Rectal smooth muscle tissue (tissue), 1 donor: ENCODE data around the gene GSTA2.
"Not testable (repeated sequence)": the region's sequence is repeated elsewhere in the genome, so short reads cannot be mapped to it uniquely, and the experiment has no call there.

ENCODE experiments used
- H3K27ac ChIP-seq: one replicate; pipeline ENCODE4 v1.7.0; 2013; ENCODE audit warnings: low read depth, low read length, inconsistent platforms
- H3K27me3 ChIP-seq: one replicate; pipeline ENCODE4 v1.7.0; 2013; ENCODE audit warnings: low read length; ENCODE audit not compliant: control insufficient read depth, insufficient read depth
- H3K36me3 ChIP-seq: one replicate; pipeline ENCODE4 v1.7.0; 2013; ENCODE audit warnings: low read length; ENCODE audit not compliant: control insufficient read depth, insufficient read depth
- H3K4me1 ChIP-seq: one replicate; pipeline ENCODE4 v1.7.0; 2013; ENCODE audit warnings: low read length; ENCODE audit not compliant: control insufficient read depth, insufficient read depth
- H3K4me3 ChIP-seq: one replicate; pipeline ENCODE4 v1.7.0; 2013; ENCODE audit warnings: low read length
- H3K9ac ChIP-seq: one replicate; pipeline ENCODE4 v1.7.0; 2013; ENCODE audit warnings: low read length

The GSTA2 gene

DNA sequence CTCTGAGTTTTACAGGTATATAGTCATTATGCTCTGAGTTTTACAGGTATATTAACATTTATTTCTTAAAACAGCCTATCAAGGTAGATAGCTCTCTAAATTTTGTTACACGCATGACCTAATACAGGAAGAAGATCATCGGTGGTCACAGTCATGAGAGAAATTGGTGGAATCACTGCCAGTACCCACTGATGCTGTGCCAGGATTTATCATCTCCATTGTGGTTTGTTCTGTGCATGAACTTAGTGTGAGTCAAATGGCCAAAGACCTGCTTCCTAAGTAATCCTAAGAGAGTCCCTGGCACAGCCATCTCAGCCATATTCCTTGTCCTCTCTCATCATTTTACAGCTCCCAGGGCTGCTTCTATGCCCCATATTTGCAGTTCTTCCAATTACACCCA, 10.1 kb downstream of the GSTA2 start:
- H3K27me3 ChIP-seq, H3K36me3 ChIP-seq, H3K27ac ChIP-seq, H3K9ac ChIP-seq, H3K4me3 ChIP-seq, H3K4me1 ChIP-seq: not testable (repeated sequence)

DNA sequence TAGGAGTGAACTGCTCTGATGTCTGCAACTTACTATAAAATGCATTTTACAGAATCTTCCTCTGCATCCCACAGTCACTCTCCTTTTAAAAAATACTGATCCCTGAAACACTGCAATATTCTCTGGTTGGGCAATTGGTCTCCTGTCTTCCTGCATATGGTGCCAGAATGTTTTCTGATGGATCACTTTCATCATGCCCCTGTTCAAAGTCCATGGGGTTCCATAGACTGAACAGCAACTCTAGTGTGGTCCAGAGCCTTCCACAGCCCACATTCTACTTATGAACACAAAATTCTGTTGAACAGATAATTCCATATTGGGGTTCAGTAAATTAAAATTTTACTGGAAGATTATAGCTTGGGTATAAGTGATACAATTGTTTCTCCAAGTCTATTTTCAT, 11.0 kb downstream of the GSTA2 start:
- Histone ChIP-seq H3K36me3 (no peaks in the 10 kb centered on the region), H3K4me3 (no peak overlapping the region), H3K9ac (no peak overlapping the region), H3K27ac (no peak overlapping the region), H3K4me1 (no peaks in the 10 kb centered on the region), H3K27me3 (no peaks in the 10 kb centered on the region)

DNA sequence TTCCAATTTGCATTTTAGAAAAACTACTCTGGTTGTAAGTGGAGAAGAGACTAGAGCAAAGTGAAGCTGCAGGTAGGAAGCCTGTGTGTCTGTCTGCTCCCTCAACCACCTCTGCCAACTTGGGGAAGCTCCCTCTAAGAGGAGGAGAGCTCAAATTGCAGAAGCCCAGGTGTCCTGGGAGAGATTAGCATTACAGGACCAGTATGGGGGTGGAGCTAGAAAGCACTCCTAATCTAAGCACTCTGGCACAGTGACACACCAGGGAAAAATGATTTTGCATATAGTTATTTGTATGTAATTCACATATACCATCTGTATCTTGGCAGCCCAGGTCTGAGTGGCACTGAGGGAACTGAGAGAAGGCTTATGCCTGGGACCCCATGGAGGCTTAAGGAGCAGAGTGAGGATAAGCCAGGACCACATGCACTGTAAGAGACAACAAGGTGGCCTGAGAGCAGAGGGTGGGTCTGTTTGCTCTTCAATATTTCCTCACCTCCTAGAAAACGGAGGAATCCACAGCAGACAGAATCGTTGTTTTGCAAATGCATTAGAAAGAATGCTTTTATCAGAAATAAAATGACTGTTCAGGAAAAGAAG, 13.6 kb downstream of the GSTA2 start:
- no peak overlapping the region for H3K9ac ChIP-seq
- no peaks in the 10 kb centered on the region for H3K36me3 ChIP-seq
- no peak overlapping the region for H3K4me3 ChIP-seq
- H3K27me3 ChIP-seq, result no peaks in the 10 kb centered on the region
- H3K27ac ChIP-seq, result no peak overlapping the region
- no peaks in the 10 kb centered on the region for H3K4me1 ChIP-seq

DNA sequence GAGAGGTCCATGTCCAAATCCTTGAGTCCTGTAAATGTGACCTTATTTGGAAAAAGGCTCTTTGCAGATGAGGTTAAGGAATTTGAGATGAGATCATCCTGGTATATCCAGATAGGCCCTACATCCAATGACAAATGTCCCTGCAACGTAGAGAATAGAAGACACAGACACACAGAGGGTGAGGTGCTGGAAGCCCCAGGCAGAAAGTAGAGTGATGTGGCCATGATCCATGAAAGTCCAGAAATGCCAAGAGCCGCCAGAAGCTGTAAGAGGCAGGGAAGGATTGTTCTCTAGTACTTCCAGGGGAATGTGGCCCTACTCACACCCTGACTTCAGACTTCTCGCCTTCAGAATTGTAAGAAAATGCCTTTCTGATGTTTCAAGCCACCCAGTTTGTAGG, 16.0 kb downstream of the GSTA2 start:
- H3K4me1 ChIP-seq, H3K27ac ChIP-seq, H3K27me3 ChIP-seq: not testable (repeated sequence)

DNA sequence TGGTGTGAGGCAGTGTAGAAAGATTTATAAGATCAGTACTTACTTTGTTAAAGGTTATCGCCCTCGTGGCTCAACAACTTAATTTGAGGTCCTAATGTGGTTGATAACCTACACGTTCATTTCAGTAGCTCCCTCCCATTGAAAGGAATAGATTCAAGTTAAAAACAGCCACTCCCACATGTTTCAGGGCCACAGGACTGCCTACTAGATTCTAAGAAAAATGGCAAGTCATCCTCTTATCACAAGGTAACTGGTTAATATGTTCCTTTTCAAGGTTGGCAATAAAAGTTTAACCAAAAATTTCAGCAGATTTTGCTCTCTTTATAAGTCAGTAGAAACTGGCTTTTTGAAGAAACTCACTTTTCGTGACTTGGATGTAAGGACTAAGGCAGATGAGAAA, 17.1 kb downstream of the GSTA2 start:
- H3K4me1 ChIP-seq, result no peaks in the 10 kb centered on the region
- H3K4me3 ChIP-seq, result no peak overlapping the region
- H3K27me3 ChIP-seq, result no peaks in the 10 kb centered on the region
- H3K27ac ChIP-seq, result no peak overlapping the region
- no peak overlapping the region for H3K9ac ChIP-seq
- no peaks in the 10 kb centered on the region for H3K36me3 ChIP-seq

More for the DNA sequence above, 16.0 kb downstream of the GSTA2 start:
- not testable (repeated sequence) for H3K4me3 ChIP-seq, H3K36me3 ChIP-seq, H3K9ac ChIP-seq

DNA sequence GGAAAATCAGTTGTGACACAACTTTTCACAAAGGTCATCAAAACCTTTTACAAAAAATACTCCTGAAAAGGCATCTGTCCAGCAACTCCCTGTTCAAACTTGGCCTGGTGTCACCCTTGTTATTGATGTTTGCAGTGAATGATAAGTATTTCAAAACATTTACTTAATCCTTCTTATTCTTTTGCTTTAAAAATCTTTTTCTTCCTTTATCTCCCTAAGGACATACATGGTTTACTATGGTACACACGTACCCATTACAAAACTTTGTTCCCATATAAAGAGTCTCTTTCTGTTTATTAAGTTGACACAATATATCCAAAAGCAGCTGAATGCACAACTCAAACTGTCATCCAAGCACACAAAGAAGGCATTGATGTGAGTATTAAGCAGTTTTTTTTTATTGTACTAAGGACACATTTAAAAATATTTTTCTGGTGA, 17.5 kb downstream of the GSTA2 start:
- no peaks in the 10 kb centered on the region for H3K4me1 ChIP-seq
- no peak overlapping the region for H3K9ac ChIP-seq
- no peaks in the 10 kb centered on the region for H3K36me3 ChIP-seq
- no peaks in the 10 kb centered on the region for H3K27me3 ChIP-seq
- H3K4me3 ChIP-seq, result no peak overlapping the region
- H3K27ac ChIP-seq, result no peak overlapping the region

DNA sequence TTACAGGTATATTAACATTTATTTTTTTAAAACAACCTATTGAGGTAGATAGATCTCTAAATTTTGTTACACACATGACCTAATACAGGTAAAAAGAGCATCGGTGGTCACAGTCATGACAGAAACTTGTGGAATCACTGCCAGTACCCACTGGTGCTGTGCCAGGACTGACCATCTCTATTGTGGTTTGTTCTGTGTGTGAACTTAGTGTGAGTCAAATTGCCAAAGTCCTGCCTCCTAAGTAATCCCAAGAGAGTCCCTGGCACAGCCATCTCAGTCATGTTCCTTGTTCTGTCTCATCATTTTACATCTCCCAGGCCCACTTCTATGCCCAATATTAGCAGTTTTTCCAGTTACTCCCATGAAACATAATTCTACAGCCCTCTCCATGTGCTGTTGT, 21.4 kb downstream of the GSTA2 start:
- H3K27me3 ChIP-seq, result no peaks in the 10 kb centered on the region
- no peak overlapping the region for H3K27ac ChIP-seq
- no peaks in the 10 kb centered on the region for H3K4me1 ChIP-seq
- H3K4me3 ChIP-seq, result no peak overlapping the region
- no peaks in the 10 kb centered on the region for H3K36me3 ChIP-seq
- H3K9ac ChIP-seq, result no peak overlapping the region

DNA sequence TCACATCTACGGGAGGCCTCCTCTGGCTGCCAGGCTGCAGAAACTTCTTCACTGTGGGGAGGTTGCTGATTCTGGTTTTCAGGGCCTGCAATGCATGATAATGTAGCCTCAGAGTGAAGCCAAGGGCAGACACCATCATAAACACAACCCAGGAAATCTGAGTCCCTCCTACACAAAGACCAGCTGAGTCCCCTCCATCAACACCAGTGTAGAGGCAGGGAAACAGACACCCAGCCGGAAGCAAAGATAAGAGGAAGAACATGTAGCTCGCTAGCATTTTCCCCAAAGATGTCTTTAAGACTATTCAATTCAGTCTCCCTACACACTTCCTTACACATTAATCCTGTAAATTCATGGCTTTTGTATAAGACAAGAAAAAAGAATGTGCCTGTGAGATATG, 23.6 kb downstream of the GSTA2 start:
- H3K27ac ChIP-seq, result no peak overlapping the region
- no peaks in the 10 kb centered on the region for H3K27me3 ChIP-seq
- H3K36me3 ChIP-seq, result no peaks in the 10 kb centered on the region
- no peak overlapping the region for H3K4me3 ChIP-seq
- no peaks in the 10 kb centered on the region for H3K4me1 ChIP-seq
- H3K9ac ChIP-seq, result no peak overlapping the region

DNA sequence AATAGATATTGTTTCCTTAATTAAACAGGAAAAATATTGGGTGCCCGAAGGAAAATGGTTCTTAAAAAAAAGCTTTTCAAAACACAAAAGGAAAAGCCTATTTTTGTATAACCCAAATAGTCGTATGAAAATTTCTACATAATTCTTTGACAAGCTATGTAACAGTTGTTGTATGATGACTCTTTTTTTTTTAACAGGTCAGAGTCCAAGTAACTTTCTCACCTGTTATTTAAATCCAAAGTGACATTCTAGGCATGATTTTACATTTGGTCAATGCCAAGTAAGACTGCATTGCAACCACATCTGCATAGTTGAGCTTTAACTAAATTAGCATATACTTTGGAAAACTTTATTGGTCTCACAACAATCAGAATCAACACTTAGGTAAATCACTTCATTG, 24.1 kb downstream of the GSTA2 start:
- H3K27ac ChIP-seq, result no peak overlapping the region
- no peak overlapping the region for H3K9ac ChIP-seq
- no peaks in the 10 kb centered on the region for H3K27me3 ChIP-seq
- H3K4me3 ChIP-seq, result no peak overlapping the region
- no peaks in the 10 kb centered on the region for H3K36me3 ChIP-seq
- H3K4me1 ChIP-seq, result no peaks in the 10 kb centered on the region

DNA sequence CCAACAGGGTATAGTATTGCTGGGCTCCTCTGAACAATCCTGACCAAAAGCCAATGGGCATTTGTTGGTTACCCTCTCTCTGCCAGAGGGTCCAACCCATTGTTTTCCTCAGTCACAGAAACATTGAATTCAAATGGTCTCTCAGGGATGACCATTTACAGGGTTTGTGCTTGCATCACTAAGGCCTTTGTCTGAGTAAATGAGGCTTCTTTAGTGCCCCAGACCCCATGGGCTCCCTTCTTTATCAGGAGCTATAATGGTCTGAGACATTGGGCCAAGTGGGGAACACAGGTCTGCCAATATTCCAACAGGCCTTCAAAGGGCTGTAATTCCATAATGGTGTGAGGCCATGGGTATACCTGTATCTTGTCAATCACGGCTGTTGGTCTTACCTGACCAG, 27.1 kb downstream of the GSTA2 start:
- Histone ChIP-seq H3K9ac (no peak overlapping the region), H3K27me3 (no peaks in the 10 kb centered on the region), H3K4me3 (no peak overlapping the region), H3K27ac (no peak overlapping the region), H3K4me1 (no peaks in the 10 kb centered on the region), H3K36me3 (no peaks in the 10 kb centered on the region)

DNA sequence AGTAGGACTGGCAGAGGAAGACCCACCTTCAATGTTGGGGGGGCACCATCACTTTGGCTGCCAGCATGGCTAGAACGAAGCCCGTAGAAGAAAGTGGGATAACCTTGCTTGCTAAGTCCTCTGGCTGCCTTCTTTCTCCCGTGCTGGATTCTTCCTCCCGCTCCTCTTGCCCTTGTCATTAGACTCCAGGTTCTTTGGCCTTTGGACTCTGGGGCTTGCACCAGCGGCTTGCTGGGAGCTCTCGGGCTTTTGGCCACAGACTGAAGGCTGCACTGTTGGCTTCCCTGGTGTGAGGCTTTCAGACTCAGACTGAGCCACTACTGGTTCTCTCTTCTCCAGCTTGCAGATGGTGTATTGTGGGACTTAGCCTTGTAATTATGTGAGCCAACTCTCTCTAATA, 28.2 kb downstream of the GSTA2 start:
- H3K4me3 ChIP-seq, result no peak overlapping the region
- no peaks in the 10 kb centered on the region for H3K36me3 ChIP-seq
- no peak overlapping the region for H3K27ac ChIP-seq
- H3K4me1 ChIP-seq, result no peaks in the 10 kb centered on the region
- no peaks in the 10 kb centered on the region for H3K27me3 ChIP-seq
- H3K9ac ChIP-seq, result no peak overlapping the region

DNA sequence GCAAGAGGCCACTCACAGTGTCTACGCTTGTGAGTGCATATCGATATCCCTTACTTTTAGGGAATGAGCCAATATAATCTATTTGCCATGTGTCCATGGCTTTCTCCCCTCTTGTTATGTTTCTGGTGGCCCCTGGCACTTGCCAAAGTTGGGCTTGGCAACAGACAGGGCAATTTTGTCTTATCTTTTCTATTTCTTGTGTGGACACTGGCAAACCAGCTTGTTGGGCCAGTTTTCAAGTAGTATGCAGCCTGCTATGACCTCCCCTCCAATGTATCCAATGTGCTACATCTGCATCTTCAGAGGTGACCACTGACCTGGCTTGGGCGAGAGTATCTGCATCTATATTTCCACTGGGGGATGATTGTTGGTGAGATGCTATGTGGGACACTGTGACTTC, 29.2 kb downstream of the GSTA2 start:
- Histone ChIP-seq H3K36me3 (no peaks in the 10 kb centered on the region), H3K27ac (no peak overlapping the region), H3K4me3 (no peak overlapping the region), H3K9ac (no peak overlapping the region), H3K4me1 (no peaks in the 10 kb centered on the region), H3K27me3 (no peaks in the 10 kb centered on the region)

DNA sequence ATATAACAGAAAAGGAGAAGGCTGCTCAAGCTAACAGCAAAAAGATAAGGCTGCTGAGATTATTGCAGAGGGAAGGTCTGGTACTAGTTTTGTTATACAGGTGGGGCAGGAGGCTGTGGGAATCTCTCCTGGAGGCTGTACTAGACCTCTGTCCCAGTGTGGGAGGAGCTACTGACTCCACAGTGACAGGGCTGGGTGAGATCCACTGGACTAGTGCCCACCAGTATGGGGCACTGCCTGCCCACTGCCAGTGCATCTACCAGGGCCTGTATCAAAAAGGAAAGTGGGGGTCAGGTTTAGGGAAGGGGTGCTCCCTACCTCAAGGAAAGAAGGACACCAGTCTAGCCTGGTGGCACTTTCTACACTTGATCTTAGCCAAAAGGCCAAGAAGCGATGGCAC, 30.1 kb downstream of the GSTA2 start:
- Histone ChIP-seq H3K9ac (no peak overlapping the region), H3K4me1 (no peaks in the 10 kb centered on the region), H3K27me3 (no peaks in the 10 kb centered on the region), H3K36me3 (no peaks in the 10 kb centered on the region), H3K27ac (no peak overlapping the region), H3K4me3 (no peak overlapping the region)
